Trophoblast cell (in vitro differentiated cells and primary cell): Measurements from ENCODE around the gene BIN2.

Experiments
- DNase-seq, 2 donors: peaks; one replicate each; pipeline ENCODE4 v3.0.0-alpha.2; 2016
- H2AFZ ChIP-seq: 2 replicates; pipeline ENCODE4 v1.6.1; 2013; ENCODE audit warnings: low read length, moderate library complexity, mild to moderate bottlenecking; ENCODE audit not compliant: insufficient read depth, poor library complexity
- H2AK5ac ChIP-seq: 2 replicates; pipeline ENCODE4 v1.6.1; 2013; ENCODE audit warnings: mild to moderate bottlenecking, low read length
- H2BK120ac ChIP-seq: 2 replicates; pipeline ENCODE4 v1.6.1; 2013; ENCODE audit warnings: low read length, mild to moderate bottlenecking, moderate library complexity; ENCODE audit not compliant: insufficient read depth, poor library complexity
- H2BK12ac ChIP-seq: 2 replicates; pipeline ENCODE4 v1.6.1; 2013; ENCODE audit warnings: mild to moderate bottlenecking, low read length, moderate library complexity
- H2BK5ac ChIP-seq: 2 replicates; pipeline ENCODE4 v1.6.1; 2013; ENCODE audit warnings: low read length, low read depth, moderate library complexity, mild to moderate bottlenecking; ENCODE audit not compliant: poor library complexity
- H3K14ac ChIP-seq: 2 replicates; pipeline ENCODE4 v1.6.1; 2013; ENCODE audit warnings: mild to moderate bottlenecking, low read length
- H3K18ac ChIP-seq: 2 replicates; pipeline ENCODE4 v1.6.1; 2013; ENCODE audit warnings: mild to moderate bottlenecking, low read length
- H3K23ac ChIP-seq: 2 replicates; pipeline ENCODE4 v1.6.1; 2013; ENCODE audit warnings: low read length
- H3K27ac ChIP-seq: 2 replicates; pipeline ENCODE4 v1.5.1; 2013; ENCODE audit warnings: low read depth, mild to moderate bottlenecking, inconsistent platforms, low read length, moderate library complexity
- H3K27me3 ChIP-seq: 2 replicates; pipeline ENCODE4 v1.6.1; 2013; ENCODE audit warnings: inconsistent platforms, mild to moderate bottlenecking, low read length, moderate library complexity; ENCODE audit not compliant: insufficient read depth
- H3K36me3 ChIP-seq, 2 experiments: 1 replicate in 1 of 2; 2 replicates in 1 of 2; pipeline ENCODE4 v1.6.1; 2013; ENCODE audit warnings: low read length in 2 of 2, mild to moderate bottlenecking in 2 of 2, moderate library complexity in 1 of 2; ENCODE audit not compliant: insufficient read depth in 2 of 2, control insufficient read depth in 1 of 2
- H3K4ac ChIP-seq: 2 replicates; pipeline ENCODE4 v1.6.1; 2013; ENCODE audit warnings: low read depth, mild to moderate bottlenecking, low read length, moderate library complexity
- H3K4me1 ChIP-seq, 2 experiments: 1 replicate in 1 of 2; 2 replicates in 1 of 2; pipeline ENCODE4 v1.6.1; 2013; ENCODE audit warnings: low read length in 2 of 2, mild to moderate bottlenecking in 2 of 2, moderate library complexity in 1 of 2; ENCODE audit not compliant: insufficient read depth in 2 of 2, control insufficient read depth in 1 of 2
- H3K4me2 ChIP-seq: 2 replicates; pipeline ENCODE4 v1.6.1; 2013; ENCODE audit warnings: inconsistent platforms, mild to moderate bottlenecking, low read length, moderate library complexity
- H3K4me3 ChIP-seq: 2 replicates; pipeline ENCODE4 v1.5.1; 2013; ENCODE audit warnings: mild to moderate bottlenecking, low read depth, low read length, inconsistent platforms
- H3K79me1 ChIP-seq: one replicate; pipeline ENCODE4 v1.6.1; 2013; ENCODE audit warnings: low read length
- H3K79me2 ChIP-seq: 2 replicates; pipeline ENCODE4 v1.6.1; 2013; ENCODE audit warnings: low read length, mild to moderate bottlenecking; ENCODE audit not compliant: control insufficient read depth, insufficient read depth, poor library complexity
- H3K9ac ChIP-seq: 2 replicates; pipeline ENCODE4 v1.6.1; 2013; ENCODE audit warnings: mild to moderate bottlenecking, low read length
- H3K9me3 ChIP-seq: 2 replicates; pipeline ENCODE4 v1.6.1; 2013; ENCODE audit warnings: low read depth, mild to moderate bottlenecking, control low read depth, inconsistent platforms, low read length; ENCODE audit not compliant: insufficient read depth
- H4K12ac ChIP-seq: 2 replicates; pipeline ENCODE4 v1.6.1; 2013; ENCODE audit warnings: low read depth, mild to moderate bottlenecking, low read length, moderate library complexity
- H4K8ac ChIP-seq: 2 replicates; pipeline ENCODE4 v1.6.1; 2013; ENCODE audit warnings: low read depth, mild to moderate bottlenecking, low read length, moderate library complexity
- H4K91ac ChIP-seq: one replicate; pipeline ENCODE4 v1.6.1; 2013; ENCODE audit warnings: low read depth, mild to moderate bottlenecking, low read length, moderate library complexity
- WGBS: extraction: QIAGEN DNeasy Blood & Tissue Kit; methylation state at CpG from one replicate; pipeline ENCODE4 v1.1.7; 2013; ENCODE audit warnings: missing lambda C conversion rate; ENCODE audit not compliant: insufficient read length, insufficient coverage; ENCODE audit errors: extremely low coverage; 5-methylcytosine and 5-hydroxymethylcytosine counted together

BIN2 gene

GRCh38 chr12:51246254-51246853 lies 77.6 kb downstream of the BIN2 start:
- Histone ChIP-seq H3K4ac (no peak overlapping the region), H4K12ac (no peak overlapping the region), H2BK120ac (no peak overlapping the region), H2BK5ac (no peak overlapping the region), H3K4me3 (no peak overlapping the region), H3K4me1 (no peaks in the 10 kb centered on the region), H2BK12ac (no peak overlapping the region), H3K14ac (no peak overlapping the region), H3K36me3 (peaks cover 20 to 35% of the 10 kb centered on the region in 2 experiments), H3K9ac (no peak overlapping the region), H3K27me3 (no peaks in the 10 kb centered on the region), H3K79me1 (no peaks in the 10 kb centered on the region), H3K4me2 (no peak overlapping the region), H3K27ac (no peak overlapping the region), H2AFZ (no peak overlapping the region), H3K79me2 (no peaks in the 10 kb centered on the region), H2AK5ac (no peak overlapping the region), H3K9me3 (peaks cover 1% of the 10 kb centered on the region), H4K91ac (no peak overlapping the region), H4K8ac (no peak overlapping the region), H3K18ac (no peak overlapping the region), H3K23ac (no peak overlapping the region)
- WGBS, result 100% methylated on average over 3 of the region's 7 CpGs
- peak in 1 of 2 donors; percentile 7 for DNase-seq

DNA sequence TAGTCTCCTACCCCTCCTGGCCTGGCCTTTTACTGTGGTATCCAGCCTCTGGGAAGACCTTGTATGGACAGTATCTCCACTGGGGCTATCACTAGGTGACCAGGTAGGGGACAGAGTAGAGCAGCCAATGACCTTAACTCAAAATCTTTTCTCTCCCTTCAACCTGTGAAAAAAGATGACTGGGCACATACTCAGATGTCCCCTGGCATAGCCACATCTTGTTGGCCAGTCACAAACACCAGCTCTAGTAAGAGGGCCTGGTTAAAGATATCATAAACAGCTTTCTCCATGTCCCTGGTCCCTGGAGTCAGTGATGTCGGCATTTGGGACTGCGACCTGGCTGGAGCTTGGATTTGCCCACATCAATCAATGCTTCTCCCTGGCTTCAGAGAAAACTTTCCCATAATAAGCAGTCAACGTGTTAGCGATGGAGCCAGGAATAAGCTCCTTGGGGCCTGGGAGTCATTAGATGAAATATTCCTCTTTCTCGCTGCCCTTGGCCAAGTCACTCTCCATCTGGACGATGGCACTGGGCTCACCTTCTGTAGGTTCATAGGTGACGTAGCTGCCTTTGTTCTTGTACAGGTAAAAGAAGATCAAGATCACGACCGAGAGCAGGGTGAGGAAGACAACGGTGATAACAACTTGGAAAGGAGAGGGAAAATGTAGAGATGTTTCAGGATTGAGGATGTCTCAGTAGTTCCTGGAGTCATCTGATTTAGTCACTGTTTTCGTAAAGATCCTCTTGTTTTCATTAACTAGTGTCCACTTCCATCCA lies 78.3 kb downstream of the BIN2 start:
- Histone ChIP-seq H3K4me3 (no peak overlapping the region), H2AK5ac (no peak overlapping the region), H3K4me2 (no peak overlapping the region), H3K4me1 (no peaks in the 10 kb centered on the region), H2BK5ac (no peak overlapping the region), H2AFZ (no peak overlapping the region), H3K36me3 (peaks cover 23 to 40% of the 10 kb centered on the region in 2 experiments), H3K9ac (no peak overlapping the region), H3K79me2 (no peaks in the 10 kb centered on the region), H3K23ac (no peak overlapping the region), H4K8ac (no peak overlapping the region), H3K79me1 (no peaks in the 10 kb centered on the region), H4K12ac (no peak overlapping the region), H3K14ac (no peak overlapping the region), H3K27me3 (no peaks in the 10 kb centered on the region), H3K4ac (no peak overlapping the region), H2BK12ac (no peak overlapping the region), H3K9me3 (peaks cover 1% of the 10 kb centered on the region), H4K91ac (no peak overlapping the region), H3K27ac (no peak overlapping the region), H2BK120ac (no peak overlapping the region), H3K18ac (no peak overlapping the region)
- no CpG with 5 or more reads among the region's 11 CpGs for WGBS
- DNase-seq, result no peak

DNA sequence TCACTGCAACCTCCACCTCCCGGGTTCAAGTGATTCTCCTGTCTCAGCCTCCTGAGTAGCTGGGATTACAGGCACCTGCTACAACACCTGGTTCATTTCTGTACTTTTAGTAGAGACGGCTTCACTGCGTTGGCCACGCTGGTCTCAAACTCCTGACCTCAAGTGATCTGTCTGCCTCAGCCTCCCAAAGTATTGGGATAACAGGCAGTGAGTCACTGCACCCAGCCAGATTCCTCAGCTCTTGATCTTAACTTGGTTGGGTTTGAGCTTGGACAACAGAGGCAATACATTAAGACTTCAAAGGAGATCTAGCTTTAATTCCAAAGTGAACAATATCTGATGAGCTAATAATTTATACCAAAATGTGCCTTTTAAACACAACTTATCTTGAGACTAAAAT lies 79.7 kb downstream of the BIN2 start:
- no peak overlapping the region for H3K9ac ChIP-seq

GRCh38 chr12:51242876-51243275 lies 81.1 kb downstream of the BIN2 start:
- Histone ChIP-seq H2AFZ (no peak overlapping the region), H3K23ac (no peak overlapping the region), H3K4me1 (peaks cover 5 to 7% of the 10 kb centered on the region in 2 experiments), H3K4me3 (no peak overlapping the region), H2BK120ac (no peak overlapping the region), H3K4me2 (no peak overlapping the region), H3K9ac (no peak overlapping the region), H2BK5ac (no peak overlapping the region), H4K91ac (no peak overlapping the region), H3K14ac (no peak overlapping the region), H3K79me1 (peaks cover 11% of the 10 kb centered on the region), H3K18ac (no peak overlapping the region), H2AK5ac (no peak overlapping the region), H3K79me2 (peaks cover 4% of the 10 kb centered on the region), H3K4ac (no peak overlapping the region), H3K27me3 (no peaks in the 10 kb centered on the region), H4K8ac (no peak overlapping the region), H3K9me3 (no peaks in the 10 kb centered on the region), H3K27ac (no peak overlapping the region), H2BK12ac (no peak overlapping the region), H4K12ac (no peak overlapping the region), H3K36me3 (peaks cover 17 to 39% of the 10 kb centered on the region in 2 experiments)
- no CpG with 5 or more reads among the region's 7 CpGs for WGBS
- no peak for DNase-seq

More for the DNA sequence above, 79.7 kb downstream of the BIN2 start:
- H3K14ac ChIP-seq, result no peak overlapping the region
- no CpG with 5 or more reads among the region's 4 CpGs for WGBS
- H4K12ac ChIP-seq, result no peak overlapping the region
- H2AK5ac ChIP-seq, result no peak overlapping the region
- H3K27me3 ChIP-seq, result no peaks in the 10 kb centered on the region
- H2BK120ac ChIP-seq, result no peak overlapping the region
- peaks cover 25 to 42% of the 10 kb centered on the region in 2 experiments for H3K36me3 ChIP-seq
- no peak overlapping the region for H3K4me3 ChIP-seq
- H4K8ac ChIP-seq, result no peak overlapping the region
- H2AFZ ChIP-seq, result no peak overlapping the region
- no peak overlapping the region for H4K91ac ChIP-seq
- peaks cover 1% of the 10 kb centered on the region for H3K9me3 ChIP-seq
- H3K4me2 ChIP-seq, result no peak overlapping the region
- H3K79me2 ChIP-seq, result no peaks in the 10 kb centered on the region
- DNase-seq, result peak in 1 of 2 donors; percentile 33
- peaks cover 0 to 4% of the 10 kb centered on the region in 2 experiments for H3K4me1 ChIP-seq
- no peak overlapping the region for H3K23ac ChIP-seq
- no peak overlapping the region for H2BK5ac ChIP-seq
- no peak overlapping the region for H2BK12ac ChIP-seq
- no peak overlapping the region for H3K27ac ChIP-seq
- peaks cover under 1% of the 10 kb centered on the region for H3K79me1 ChIP-seq
- H3K4ac ChIP-seq, result no peak overlapping the region
- H3K18ac ChIP-seq, result no peak overlapping the region
